Activated CD4-positive, alpha-beta T cell treated with anti-CD3 and anti-CD28 coated beads for 36 hours (primary cell): ENCODE measurements around the gene TIGAR. TPM values are rescaled to one million over a fixed set of nuclear protein-coding genes. Genes with fewer than 3 reads are reported as not detected.

Source experiments
- ATAC-seq: fragments of 200-7000 bp; cut with Tn5 transposase; one replicate; pipeline ENCODE4 v1.10.0; 2021; ENCODE audit warnings: mild to moderate bottlenecking, moderate library complexity
- CTCF ChIA-PET: fragments of 350-600 bp; sonication (Branson Sonifier 250); formaldehyde crosslinking; loops from one replicate; lab custom pipeline; 2021; ENCODE audit warnings: antibody characterized with exemption; lab: Charles Lee
- POLR2A ChIA-PET: fragments of 350-600 bp; sonication (Branson Sonifier 250); formaldehyde crosslinking; loops from one replicate; lab custom pipeline; 2021; ENCODE audit warnings: antibody characterized with exemption, inconsistent platforms; lab: Charles Lee
- DNase-seq: peaks from one replicate; pipeline ENCODE4 v3.0.0-alpha.2; 2020
- H3K27ac Mint-ChIP-seq: one replicate; pipeline ENCODE4 v1.8.0; 2021; ENCODE audit warnings: mixed read lengths
- H3K27me3 Mint-ChIP-seq: one replicate; pipeline ENCODE4 v1.8.0; 2021; ENCODE audit warnings: mixed read lengths
- H3K36me3 Mint-ChIP-seq: one replicate; pipeline ENCODE4 v1.8.0; 2021; ENCODE audit warnings: low read depth, mixed read lengths
- H3K4me1 Mint-ChIP-seq: one replicate; pipeline ENCODE4 v1.8.0; 2021; ENCODE audit warnings: mixed read lengths
- H3K4me3 Mint-ChIP-seq: one replicate; pipeline ENCODE4 v1.8.0; 2021; ENCODE audit warnings: mild to moderate bottlenecking, moderate library complexity, mixed read lengths
- H3K9me3 Mint-ChIP-seq: one replicate; pipeline ENCODE4 v1.8.0; 2021; ENCODE audit warnings: low read depth, mixed read lengths
- intact Hi-C, 2 experiments: fragments of 100-400 bp; cut with DNase I in 1 of 2; cut with micrococcal nuclease in 1 of 2; formaldehyde crosslinking; loops; one replicate each; pipeline versions ENCODE4 v1.14.2 to v1.15.1; 2022 to 2024; cut with DNase I, micrococcal nuclease
- total RNA-seq, 2 experiments: library from RNA; stranded (reverse); gene quantifications; one replicate each; pipeline ENCODE4 v1.2.3, GENCODE V29; 2021

Gene TIGAR
- total RNA-seq, 2 experiments from 2014 or later, result 7.1 to 8.4 TPM

- Mint-ChIP-seq H3K4me1 (peaks cover under 1% of the 10 kb centered on the region), H3K9me3 (no peaks in the 10 kb centered on the region), H3K36me3 (peaks cover 47% of the 10 kb centered on the region), H3K27me3 (no peaks in the 10 kb centered on the region), H3K4me3 (no peak overlapping the region), H3K27ac (no peak overlapping the region)
- ATAC-seq, result no peak
- CTCF ChIA-PET, result no interaction called here
- intact Hi-C loops, result no loop called here
- no peak for DNase-seq
- POLR2A ChIA-PET, result no interaction called here
Observed at GRCh38 chr12:4308334-4308950, 12.6 kb upstream of the TIGAR start.

DNA sequence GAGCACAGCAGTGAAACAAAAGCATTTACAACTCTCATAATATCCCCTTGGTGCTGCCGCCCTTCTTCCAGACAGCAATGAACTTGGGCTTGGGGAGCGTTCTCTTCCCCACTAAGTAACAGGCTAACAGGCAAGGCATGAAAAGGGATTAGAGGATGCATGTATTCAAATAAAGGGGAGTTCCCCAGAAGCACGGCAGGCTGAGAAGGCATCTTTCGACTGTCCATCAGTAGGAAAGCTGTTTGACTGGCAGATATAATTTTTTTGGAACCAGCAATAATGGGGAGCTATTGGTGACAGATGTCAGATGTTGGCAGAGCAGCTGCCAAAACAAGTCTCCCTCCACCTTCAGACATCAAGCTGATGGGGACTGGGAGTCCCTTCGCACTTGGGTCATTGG is 9.2 kb upstream of the TIGAR start:
- DNase-seq (no peak), ATAC-seq (no peak)
- H3K27ac Mint-ChIP-seq, result no peak overlapping the region
- H3K36me3 Mint-ChIP-seq, result peaks cover 22% of the 10 kb centered on the region
- CTCF ChIA-PET, result no interaction called here
- no peaks in the 10 kb centered on the region for H3K4me1 Mint-ChIP-seq
- H3K4me3 Mint-ChIP-seq, result no peak overlapping the region
- POLR2A ChIA-PET, result no interaction called here
- intact Hi-C loops, result no loop called here
- H3K9me3 Mint-ChIP-seq, result no peaks in the 10 kb centered on the region
- H3K27me3 Mint-ChIP-seq, result no peaks in the 10 kb centered on the region

GRCh38 chr12:4312251-4312650 is 8.8 kb upstream of the TIGAR start:
- Mint-ChIP-seq H3K4me3 (no peak overlapping the region), H3K4me1 (no peaks in the 10 kb centered on the region), H3K27ac (no peak overlapping the region), H3K36me3 (peaks cover 19% of the 10 kb centered on the region), H3K9me3 (no peaks in the 10 kb centered on the region), H3K27me3 (no peaks in the 10 kb centered on the region)
- DNase-seq (no peak), ATAC-seq (no peak)
- intact Hi-C loops, result no loop called here
- CTCF ChIA-PET, result no interaction called here
- POLR2A ChIA-PET, result no interaction called here

- ChIA-PET CTCF (no interaction called here), POLR2A (no interaction called here)
- H3K4me1 Mint-ChIP-seq, result peaks cover 33% of the 10 kb centered on the region
- DNase-seq, result no peak
- H3K4me3 Mint-ChIP-seq, result peak overlapping the region; percentile 89
- no peaks in the 10 kb centered on the region for H3K27me3 Mint-ChIP-seq
- peaks cover 3% of the 10 kb centered on the region for H3K36me3 Mint-ChIP-seq
- intact Hi-C loops, result loop anchor here (1.0 to 2.0 kb wide), 3 partner anchors 52 to 447 kb away; partner anchors contain the start of genes PARP11 (in 1 of the 2) and RAD51AP1 (in 1 of the 2)
- ATAC-seq, result peak; percentile 33
- no peaks in the 10 kb centered on the region for H3K9me3 Mint-ChIP-seq
- peak overlapping the region; percentile 79 for H3K27ac Mint-ChIP-seq
Observed at GRCh38 chr12:4320497-4320852, 538 bp upstream of the TIGAR start.

- peaks cover 3% of the 10 kb centered on the region for H3K36me3 Mint-ChIP-seq
- ATAC-seq, result no peak
- no peak for DNase-seq
- ChIA-PET CTCF (interaction anchor here (0.6 to 2.2 kb wide), 3 partner anchors 9 to 1526 kb away, joined by 3 to 5 read pairs (median 3); no protein-coding TSS in a partner anchor), POLR2A (interaction anchor here (0.6 kb wide), 2 partner anchors 167 to 183 kb away, joined by 3 to 4 read pairs; no protein-coding TSS in a partner anchor)
- intact Hi-C loops, result no loop called here
- H3K9me3 Mint-ChIP-seq, result no peaks in the 10 kb centered on the region
- H3K4me1 Mint-ChIP-seq, result peaks cover 33% of the 10 kb centered on the region
- no peak overlapping the region for H3K27ac Mint-ChIP-seq
- no peak overlapping the region for H3K4me3 Mint-ChIP-seq
- H3K27me3 Mint-ChIP-seq, result no peaks in the 10 kb centered on the region
Observed at GRCh38 chr12:4322726-4323125, 1.7 kb downstream of the TIGAR start.

DNA sequence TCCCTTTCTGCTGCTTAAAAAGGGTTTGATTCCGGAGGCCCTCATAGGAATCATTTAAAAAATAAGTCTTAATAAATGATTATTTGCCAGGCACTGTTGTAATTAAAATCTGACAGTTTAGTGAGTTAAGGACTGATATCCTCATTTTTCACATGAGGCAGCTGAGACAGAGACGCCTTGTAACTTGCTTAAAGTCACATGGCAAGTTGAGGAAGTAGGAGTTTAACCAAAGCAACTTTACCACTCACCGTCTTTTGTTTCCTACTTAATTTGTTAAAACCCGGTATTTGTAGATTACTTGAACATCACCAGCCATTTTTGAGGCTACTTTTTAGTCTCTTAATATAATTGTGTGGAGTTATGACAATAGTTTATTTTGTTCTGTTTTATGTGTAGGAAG is 2.4 kb downstream of the TIGAR start:
- DNase-seq (no peak), ATAC-seq (no peak)
- H3K9me3 Mint-ChIP-seq, result no peaks in the 10 kb centered on the region
- H3K36me3 Mint-ChIP-seq, result peaks cover 3% of the 10 kb centered on the region
- H3K4me1 Mint-ChIP-seq, result peaks cover 33% of the 10 kb centered on the region
- H3K27me3 Mint-ChIP-seq, result no peaks in the 10 kb centered on the region
- intact Hi-C loops, result no loop called here
- no peak overlapping the region for H3K27ac Mint-ChIP-seq
- POLR2A ChIA-PET, result interaction anchor here (0.6 kb wide), 1 partner anchor 184 kb away, joined by 4 read pairs; no protein-coding TSS in a partner anchor
- H3K4me3 Mint-ChIP-seq, result no peak overlapping the region
- CTCF ChIA-PET, result interaction anchor here (0.6 to 2.2 kb wide), 3 partner anchors 46 to 1527 kb away, joined by 3 to 5 read pairs (median 3); no protein-coding TSS in a partner anchor

DNA sequence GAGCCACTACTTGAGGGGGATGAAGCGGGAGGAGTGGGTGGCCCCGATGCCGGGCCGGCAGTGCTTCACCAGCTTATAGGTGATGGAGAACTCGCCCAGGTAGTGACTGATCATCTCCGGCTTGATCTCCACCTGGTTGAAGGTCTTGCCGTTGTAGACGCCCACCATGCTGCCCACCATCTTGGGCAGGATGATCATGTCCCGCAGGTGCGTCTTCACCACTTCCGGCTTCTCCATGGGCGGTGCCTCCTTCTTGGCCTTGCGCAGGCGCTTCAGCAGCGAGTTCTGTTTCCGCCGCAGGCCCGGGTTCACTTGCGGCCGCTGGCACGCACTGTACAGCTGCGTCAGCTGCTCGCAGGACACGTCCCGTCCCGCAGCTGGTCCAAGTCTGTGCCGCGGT is 3.4 kb downstream of the TIGAR start:
- DNase-seq (no peak), ATAC-seq (no peak)
- no peak overlapping the region for H3K4me3 Mint-ChIP-seq
- no peaks in the 10 kb centered on the region for H3K27me3 Mint-ChIP-seq
- no peak overlapping the region for H3K27ac Mint-ChIP-seq
- no peaks in the 10 kb centered on the region for H3K9me3 Mint-ChIP-seq
- H3K4me1 Mint-ChIP-seq, result peaks cover 33% of the 10 kb centered on the region
- intact Hi-C loops, result no loop called here
- ChIA-PET CTCF (interaction anchor here (0.6 to 1.1 kb wide), 2 partner anchors 326 to 1401 kb away, joined by 4 read pairs; no protein-coding TSS in a partner anchor), POLR2A (interaction anchor here (0.6 kb wide), 1 partner anchor 216 kb away, joined by 5 read pairs; no protein-coding TSS in a partner anchor)
- H3K36me3 Mint-ChIP-seq, result peaks cover 5% of the 10 kb centered on the region

DNA sequence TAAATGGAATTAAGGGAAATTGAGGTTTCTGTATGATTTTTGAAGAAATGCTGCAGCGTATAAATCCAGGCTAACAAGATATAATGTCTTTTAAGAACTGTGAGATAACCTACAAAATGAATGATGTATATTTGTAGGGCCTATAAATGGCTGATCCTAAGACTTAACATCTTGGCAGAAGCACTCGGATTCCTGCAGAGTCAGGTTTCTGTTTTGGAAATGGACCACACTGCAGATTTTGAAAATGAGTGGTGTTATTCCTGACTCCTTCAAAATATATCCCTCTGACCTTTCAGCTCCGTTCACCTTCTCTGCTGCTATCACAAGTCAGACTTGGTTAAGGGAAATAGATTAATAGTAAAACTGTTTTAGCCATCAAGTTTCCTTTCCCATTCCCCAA is 5.0 kb downstream of the TIGAR start:
- H3K4me1 Mint-ChIP-seq, result peaks cover 25% of the 10 kb centered on the region
- intact Hi-C loops, result no loop called here
- CTCF ChIA-PET, result interaction anchor here (0.7 to 1.4 kb wide), 4 partner anchors 12 to 531 kb away, joined by 3 to 6 read pairs (median 4); no protein-coding TSS in a partner anchor
- peaks cover 5% of the 10 kb centered on the region for H3K36me3 Mint-ChIP-seq
- H3K27me3 Mint-ChIP-seq, result no peaks in the 10 kb centered on the region
- DNase-seq, result no peak
- no peaks in the 10 kb centered on the region for H3K9me3 Mint-ChIP-seq
- POLR2A ChIA-PET, result interaction anchor here (0.6 to 0.7 kb wide), 2 partner anchors 198 to 290 kb away, joined by 3 read pairs; no protein-coding TSS in a partner anchor
- no peak for ATAC-seq
- H3K27ac Mint-ChIP-seq, result no peak overlapping the region
- no peak overlapping the region for H3K4me3 Mint-ChIP-seq

DNA sequence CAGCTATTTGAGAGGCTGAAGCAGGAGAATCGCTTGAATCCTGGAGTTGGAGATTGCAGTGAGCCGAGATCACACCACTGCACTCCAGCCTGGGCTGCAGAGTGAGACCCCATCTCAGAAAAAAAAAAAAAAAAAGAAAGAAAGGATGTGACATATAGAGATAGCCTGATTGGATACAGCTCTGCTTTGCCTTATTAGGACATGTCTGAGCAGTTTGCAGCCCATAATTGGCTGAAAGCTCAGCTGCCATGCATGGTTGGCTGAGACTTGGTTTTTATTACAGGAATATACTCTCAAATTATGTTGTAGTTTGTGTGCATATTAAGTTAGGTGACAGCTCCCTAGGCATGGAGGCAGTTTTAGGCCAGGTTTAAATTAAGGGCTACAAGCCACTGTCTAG is 6.3 kb downstream of the TIGAR start:
- no peak overlapping the region for H3K27ac Mint-ChIP-seq
- H3K9me3 Mint-ChIP-seq, result no peaks in the 10 kb centered on the region
- peaks cover 5% of the 10 kb centered on the region for H3K36me3 Mint-ChIP-seq
- intact Hi-C loops, result no loop called here
- ChIA-PET CTCF (no interaction called here), POLR2A (interaction anchor here (1.1 kb wide), 1 partner anchor 12 kb away, joined by 3 read pairs; no protein-coding TSS in a partner anchor)
- no peak for DNase-seq
- no peak for ATAC-seq
- no peak overlapping the region for H3K4me3 Mint-ChIP-seq
- no peaks in the 10 kb centered on the region for H3K27me3 Mint-ChIP-seq
- peaks cover 19% of the 10 kb centered on the region for H3K4me1 Mint-ChIP-seq

- ChIA-PET POLR2A (no interaction called here), CTCF (interaction anchor here (0.7 kb wide), 1 partner anchor 330 kb away, joined by 3 read pairs; no protein-coding TSS in a partner anchor)
- no peak overlapping the region for H3K27ac Mint-ChIP-seq
- H3K4me3 Mint-ChIP-seq, result no peak overlapping the region
- no peak for DNase-seq
- H3K4me1 Mint-ChIP-seq, result no peaks in the 10 kb centered on the region
- ATAC-seq, result no peak
- peaks cover 7% of the 10 kb centered on the region for H3K36me3 Mint-ChIP-seq
- no peaks in the 10 kb centered on the region for H3K9me3 Mint-ChIP-seq
- intact Hi-C loops, result no loop called here
- H3K27me3 Mint-ChIP-seq, result no peaks in the 10 kb centered on the region
Observed at GRCh38 chr12:4330203-4330602, 9.2 kb downstream of the TIGAR start.

- no peak for DNase-seq
- Mint-ChIP-seq H3K4me1 (no peaks in the 10 kb centered on the region), H3K36me3 (peaks cover 11% of the 10 kb centered on the region), H3K9me3 (no peaks in the 10 kb centered on the region), H3K27ac (no peak overlapping the region), H3K27me3 (no peaks in the 10 kb centered on the region), H3K4me3 (no peak overlapping the region)
- intact Hi-C loops, result no loop called here
- ChIA-PET CTCF (interaction anchor here (1.0 kb wide), 1 partner anchor 9 kb away, joined by 3 read pairs; no protein-coding TSS in a partner anchor), POLR2A (no interaction called here)
- ATAC-seq, result no peak
Observed at GRCh38 chr12:4331221-4331620, 10.2 kb downstream of the TIGAR start.

GRCh38 chr12:4331842-4332241 is 10.8 kb downstream of the TIGAR start:
- intact Hi-C loops, result no loop called here
- Mint-ChIP-seq H3K27me3 (no peaks in the 10 kb centered on the region), H3K27ac (no peak overlapping the region), H3K4me3 (no peak overlapping the region), H3K36me3 (peaks cover 15% of the 10 kb centered on the region), H3K9me3 (no peaks in the 10 kb centered on the region), H3K4me1 (no peaks in the 10 kb centered on the region)
- POLR2A ChIA-PET, result no interaction called here
- CTCF ChIA-PET, result interaction anchor here (1.0 kb wide), 1 partner anchor 10 kb away, joined by 3 read pairs; no protein-coding TSS in a partner anchor
- ATAC-seq (no peak), DNase-seq (no peak)
